OCI-LY3 (cell line): Measurements from ENCODE around the gene NIPBL.

ENCODE experiments used
- CTCF ChIP-seq: fragments of 200-600, 300-600 bp; sonication (generic); IDR thresholded peaks from 2 replicates; pipeline ENCODE4 v1.5.1; 2014; ENCODE audit warnings: antibody characterized with exemption, low read length, low read depth
- EZH2phosphoT487 ChIP-seq: fragments of 200-600 bp; shearing (Covaris generic); IDR thresholded peaks from 2 replicates; pipeline ENCODE4 v1.6.1; 2018; ENCODE audit warnings: antibody characterized with exemption, mixed run types, low read depth

GRCh38 chr5:36841677-36842076, 34.9 kb upstream of the NIPBL start:
- no peak for TF ChIP-seq CTCF
- TF ChIP-seq EZH2phosphoT487: no peak
